HL-60 (cell line): ENCODE data around the gene DPYD.

Experiments
- DNase-seq, 2 experiments: peaks; one replicate each; pipeline ENCODE4 v3.0.0-alpha.2; 2010 to 2020; ENCODE audit warnings: low read depth in 1 of 2, low spot score in 1 of 2
- H3K27ac ChIP-seq: fragments of 250-450 bp; sonication (Bioruptor Pico); replicated peaks from 2 replicates; pipeline ENCODE4 v1.5.1; 2020; ENCODE audit warnings: mild to moderate bottlenecking, moderate library complexity
- H3K27me3 ChIP-seq: fragments of 250-450 bp; sonication (Bioruptor Pico); 2 replicates; pipeline ENCODE4 v1.5.1; 2021; ENCODE audit warnings: mild to moderate bottlenecking, moderate library complexity; ENCODE audit not compliant: insufficient read depth, poor library complexity, severe bottlenecking
- H3K4me3 ChIP-seq: replicated peaks from 2 replicates; pipeline ENCODE4 v1.5.1; 2011; ENCODE audit warnings: mild to moderate bottlenecking, control low read depth, low read length; ENCODE audit not compliant: insufficient read depth
- CTCF ChIP-seq: IDR thresholded peaks from one replicate; pipeline ENCODE4 v1.5.1; 2011; ENCODE audit warnings: low read length, control low read depth, inconsistent platforms; ENCODE audit not compliant: insufficient read depth
- GABPA ChIP-seq: IDR thresholded peaks from 2 replicates; pipeline ENCODE4 v1.6.1; 2012; ENCODE audit warnings: low read depth
- POLR2AphosphoS5 ChIP-seq: IDR thresholded peaks from 2 replicates; pipeline ENCODE4 v1.6.1; 2012; ENCODE audit warnings: low read depth
- REST ChIP-seq: IDR thresholded peaks from 2 replicates; pipeline ENCODE4 v1.6.1; 2012; ENCODE audit warnings: low read depth; ENCODE audit not compliant: insufficient replicate concordance
- SPI1 ChIP-seq: IDR thresholded peaks from 2 replicates; pipeline ENCODE4 v1.6.1; 2012; ENCODE audit warnings: low read depth, mild to moderate bottlenecking, borderline replicate concordance

Gene DPYD

GRCh38 chr1:97073936-97074335 lies 846.9 kb downstream of the DPYD start:
- Histone ChIP-seq H3K27me3 (no peaks in the 10 kb centered on the region), H3K4me3 (no peak overlapping the region), H3K27ac (no peak overlapping the region)
- no peak for DNase-seq
- TF ChIP-seq SPI1 (no peak), POLR2AphosphoS5 (no peak), REST (no peak), GABPA (no peak), CTCF (no peak)

GRCh38 chr1:97073169-97073568 lies 847.7 kb downstream of the DPYD start:
- no peak overlapping the region for H3K4me3 ChIP-seq
- no peaks in the 10 kb centered on the region for H3K27me3 ChIP-seq
- no peak overlapping the region for H3K27ac ChIP-seq
- TF ChIP-seq CTCF (no peak), SPI1 (no peak), REST (no peak), POLR2AphosphoS5 (no peak), GABPA (no peak)
- no peak for DNase-seq

GRCh38 chr1:97071173-97071572 lies 849.7 kb downstream of the DPYD start:
- H3K27ac ChIP-seq: no peak overlapping the region
- no peak for DNase-seq
- H3K4me3 ChIP-seq: no peak overlapping the region
- no peak for TF ChIP-seq CTCF
- no peak for TF ChIP-seq SPI1
- TF ChIP-seq REST: no peak
- TF ChIP-seq GABPA: no peak
- no peak for TF ChIP-seq POLR2AphosphoS5
- no peaks in the 10 kb centered on the region for H3K27me3 ChIP-seq
